HG03108 (cell line): ENCODE measurements around the gene ANKRD33.
"Not testable (repeated sequence)": the region's sequence is repeated elsewhere in the genome, so short reads cannot be mapped to it uniquely, and the experiment has no call there.

Experiments
- ATAC-seq: cut with Tn5 transposase; IDR thresholded peaks from one replicate; pipeline ENCODE4 v1.9.1; 2021; ENCODE audit warnings: moderate library complexity; ENCODE audit not compliant: unreplicated experiment

Gene ANKRD33

DNA sequence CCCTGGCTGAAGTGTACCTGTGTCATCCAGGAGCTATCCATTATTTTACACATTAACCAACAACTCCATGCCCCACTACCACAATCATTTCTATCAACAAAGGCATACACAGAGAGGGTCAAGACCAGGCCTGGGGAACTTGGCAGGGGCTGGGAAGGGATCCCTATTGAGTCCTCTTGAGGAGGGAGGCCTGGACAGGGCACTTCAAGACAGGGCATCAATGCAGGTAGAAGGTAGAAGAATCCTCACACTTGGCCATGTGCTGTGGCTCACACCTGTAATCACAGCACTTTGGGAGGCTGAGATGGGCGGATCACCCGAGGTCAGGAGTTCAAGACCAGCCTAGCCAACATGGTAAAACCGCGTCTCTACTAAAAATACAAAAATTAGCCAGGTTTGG is 13.4 kb upstream of the ANKRD33 start:
- ATAC-seq: no peak

DNA sequence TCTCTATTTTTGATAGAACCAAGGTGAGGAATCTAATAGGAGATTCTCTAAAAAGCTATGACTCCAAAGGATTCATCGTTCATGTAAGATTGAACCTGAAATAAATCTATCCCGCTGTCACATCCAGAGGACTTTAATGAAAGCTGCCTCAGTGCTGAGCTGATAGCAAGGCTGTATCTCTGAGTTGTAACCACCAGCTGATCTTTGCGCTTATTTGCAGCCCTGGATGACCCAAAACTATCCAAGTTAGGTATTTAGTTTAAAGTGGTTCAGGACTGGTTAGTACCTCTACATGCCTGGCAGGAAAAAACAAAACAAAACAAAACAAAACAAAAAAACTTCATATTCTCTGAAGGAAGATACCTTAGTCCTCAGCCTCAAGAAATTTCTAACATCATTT is 8.8 kb upstream of the ANKRD33 start:
- ATAC-seq: no peak

DNA sequence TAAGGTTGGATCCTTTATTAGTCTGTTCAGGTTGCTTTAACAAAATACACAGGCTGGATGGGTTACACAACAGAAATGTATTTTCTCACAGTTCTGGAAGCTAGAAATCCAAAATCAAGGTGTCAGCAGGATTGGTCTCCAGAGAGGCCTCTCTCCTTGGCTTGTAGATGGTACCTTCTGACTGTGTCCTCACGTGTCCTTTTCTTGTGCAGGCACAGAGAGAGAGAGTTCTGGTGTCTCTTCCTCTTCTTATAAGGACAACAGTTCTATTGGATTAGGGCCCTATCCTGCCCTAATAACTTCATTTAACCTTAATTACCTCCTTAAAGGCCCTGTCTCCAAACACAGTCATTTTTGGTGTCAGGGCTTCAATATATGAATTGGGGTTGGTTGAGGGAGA is 4.6 kb upstream of the ANKRD33 start:
- no peak for ATAC-seq

DNA sequence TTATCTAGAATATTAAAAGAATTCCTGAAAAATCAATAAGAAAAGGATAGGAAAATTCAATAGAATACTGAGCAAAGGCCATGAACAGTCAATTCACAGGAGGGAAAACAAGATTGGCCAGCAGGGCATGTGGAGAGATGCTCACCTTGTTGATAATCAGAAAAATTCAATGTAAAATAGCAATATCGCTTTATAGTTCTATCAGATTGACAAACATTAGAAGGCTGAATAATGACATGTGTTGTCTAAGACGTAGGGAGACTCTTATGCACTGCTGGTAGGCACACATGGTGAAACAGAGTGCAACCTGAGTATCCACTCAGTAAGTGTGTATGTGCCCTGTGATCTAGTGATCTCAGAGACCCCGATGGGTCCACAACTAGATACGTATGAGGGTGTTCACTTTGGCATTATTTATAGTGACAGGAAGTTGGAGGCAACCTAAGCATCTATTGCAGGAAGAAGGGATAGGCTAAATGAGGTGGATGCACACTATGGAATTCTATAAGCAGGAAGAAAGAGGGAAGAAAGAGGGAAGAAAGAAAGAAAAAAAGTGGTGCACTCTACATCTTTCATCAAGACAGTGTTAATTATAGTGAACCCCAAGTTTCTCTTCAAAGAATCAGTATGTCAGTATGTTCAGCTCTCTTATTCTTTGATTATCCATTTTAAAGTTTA is 3.8 kb upstream of the ANKRD33 start:
- no peak for ATAC-seq

DNA sequence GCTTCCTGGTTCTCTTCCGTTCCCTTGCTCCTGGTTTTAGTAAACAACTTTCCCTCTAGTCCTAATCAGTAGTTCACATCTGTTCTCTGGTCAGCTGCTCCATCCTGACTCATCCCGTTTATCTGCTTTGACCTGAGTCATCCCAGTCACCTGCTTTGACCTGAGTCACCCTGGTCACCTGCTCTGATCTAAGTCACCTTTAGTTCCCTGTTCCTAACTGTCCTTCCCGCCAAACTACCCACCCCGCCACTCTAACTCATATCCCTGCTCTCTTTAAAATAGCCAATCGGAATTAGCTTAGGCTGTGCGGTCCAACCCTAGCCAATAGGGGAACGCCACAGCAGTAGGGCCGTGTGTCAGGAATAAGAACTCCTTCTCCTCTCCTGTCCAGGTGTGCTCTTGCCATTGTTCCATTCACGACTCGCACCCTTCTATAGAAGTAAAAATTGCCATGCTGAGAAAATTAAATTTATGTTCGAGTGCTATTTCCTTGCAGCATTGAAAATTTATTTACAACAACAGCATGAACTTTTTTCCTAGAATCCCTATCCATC is 3.1 kb upstream of the ANKRD33 start:
- no peak for ATAC-seq

DNA sequence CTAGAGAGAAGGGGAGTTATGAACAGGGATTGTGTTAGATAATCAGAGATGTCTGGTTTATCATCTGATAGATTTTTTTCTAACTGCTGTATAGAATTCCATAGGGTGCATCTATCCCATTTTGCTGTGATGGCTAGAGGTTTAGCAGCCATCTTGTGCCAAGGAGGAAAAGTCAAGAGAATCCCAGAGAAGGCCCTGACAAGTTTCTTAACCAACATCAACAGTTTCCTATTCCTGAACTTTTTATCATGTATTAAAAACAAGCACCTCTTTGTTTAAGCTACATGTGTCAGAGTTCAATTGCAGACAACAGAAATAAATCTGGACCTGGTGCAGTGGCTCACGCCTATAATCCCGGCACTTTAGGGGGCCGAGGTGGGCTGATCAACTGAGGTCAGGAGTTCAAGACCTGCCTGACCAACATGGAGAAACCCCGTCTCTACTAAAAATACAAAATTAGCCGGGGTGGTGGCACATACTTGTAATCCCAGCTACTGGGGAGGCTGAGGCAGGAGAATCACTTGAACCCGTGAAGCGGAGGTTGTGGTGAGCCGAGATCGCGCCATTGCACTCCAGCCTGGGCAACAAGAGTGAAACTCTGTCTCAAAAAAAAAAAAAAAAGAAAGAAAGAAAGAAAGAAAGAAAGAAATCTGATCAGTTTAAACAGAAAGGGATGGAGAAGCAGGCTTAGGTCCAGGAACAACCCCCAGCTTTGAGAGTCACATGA is 2.4 kb upstream of the ANKRD33 start:
- not testable (repeated sequence) for ATAC-seq

DNA sequence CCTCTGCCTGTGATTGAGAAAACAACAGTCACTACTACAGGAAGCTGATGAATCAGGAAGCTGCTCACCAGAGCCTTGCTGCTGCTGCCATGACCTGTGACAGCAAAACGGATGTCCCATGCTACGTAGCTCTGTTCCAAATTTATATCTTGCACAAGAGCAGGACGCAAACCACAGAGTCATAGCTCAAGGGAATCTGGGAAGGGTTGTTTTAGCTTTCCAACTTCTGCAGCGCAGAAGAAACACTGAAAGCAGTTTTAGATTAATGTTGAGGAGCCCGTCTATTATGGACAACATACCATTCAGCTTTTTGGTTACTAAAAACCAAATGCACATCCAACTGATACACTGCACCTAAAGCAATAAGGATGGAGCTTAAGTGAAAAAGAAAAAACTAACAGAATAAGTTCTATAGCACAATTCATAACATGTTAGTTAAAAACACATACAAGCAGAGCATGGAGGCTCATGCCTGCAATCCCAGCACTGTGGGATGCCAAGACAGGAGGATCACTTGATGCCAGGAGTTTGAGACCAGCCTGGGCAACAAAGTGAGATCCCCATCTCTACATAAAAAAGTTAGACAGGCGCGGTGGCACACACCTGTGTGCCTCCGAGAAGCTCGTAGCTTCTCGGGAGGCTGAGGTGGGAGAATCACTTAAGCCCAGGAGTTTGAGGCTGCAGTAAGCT is 1.7 kb upstream of the ANKRD33 start:
- no peak for ATAC-seq

DNA sequence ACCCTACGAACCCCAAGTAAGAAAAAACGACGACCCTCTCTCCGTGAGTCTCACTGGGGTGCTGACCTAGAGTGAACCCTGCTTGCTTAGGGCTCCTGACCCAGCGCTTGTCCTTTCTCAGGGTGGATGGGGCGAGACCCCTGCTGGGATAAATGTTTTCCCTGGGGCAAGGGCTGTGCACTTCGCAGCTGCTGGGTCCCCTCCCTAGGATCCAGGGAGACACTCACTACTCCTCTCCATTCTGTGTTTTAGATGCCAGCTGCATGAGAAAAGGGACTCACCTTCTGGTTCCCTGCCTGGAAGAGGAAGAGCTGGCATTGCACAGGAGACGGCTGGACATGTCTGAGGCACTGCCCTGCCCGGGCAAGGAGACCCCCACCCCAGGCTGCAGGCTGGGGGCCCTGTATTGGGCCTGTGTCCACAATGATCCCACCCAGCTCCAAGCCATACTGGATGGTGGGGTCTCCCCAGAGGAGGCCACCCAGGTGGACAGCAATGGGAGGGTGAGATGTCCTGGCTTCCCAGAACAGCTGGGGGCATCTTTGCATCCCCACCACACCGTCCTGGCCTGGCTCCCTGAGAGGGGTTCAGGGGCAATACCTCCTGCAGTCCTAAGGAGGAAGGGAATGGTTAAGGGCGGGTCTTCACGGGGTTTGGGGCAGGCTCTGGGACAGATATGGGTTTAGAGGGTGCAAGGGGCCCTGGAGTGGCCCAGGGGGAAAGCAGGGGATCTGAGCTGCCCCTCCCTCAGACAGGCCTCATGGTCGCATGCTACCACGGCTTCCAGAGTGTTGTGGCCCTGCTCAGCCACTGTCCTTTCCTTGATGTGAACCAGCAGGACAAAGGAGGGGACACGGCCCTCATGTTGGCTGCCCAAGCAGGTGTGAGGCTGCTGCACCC is 663 bp downstream of the ANKRD33 start:
- ATAC-seq: no peak

DNA sequence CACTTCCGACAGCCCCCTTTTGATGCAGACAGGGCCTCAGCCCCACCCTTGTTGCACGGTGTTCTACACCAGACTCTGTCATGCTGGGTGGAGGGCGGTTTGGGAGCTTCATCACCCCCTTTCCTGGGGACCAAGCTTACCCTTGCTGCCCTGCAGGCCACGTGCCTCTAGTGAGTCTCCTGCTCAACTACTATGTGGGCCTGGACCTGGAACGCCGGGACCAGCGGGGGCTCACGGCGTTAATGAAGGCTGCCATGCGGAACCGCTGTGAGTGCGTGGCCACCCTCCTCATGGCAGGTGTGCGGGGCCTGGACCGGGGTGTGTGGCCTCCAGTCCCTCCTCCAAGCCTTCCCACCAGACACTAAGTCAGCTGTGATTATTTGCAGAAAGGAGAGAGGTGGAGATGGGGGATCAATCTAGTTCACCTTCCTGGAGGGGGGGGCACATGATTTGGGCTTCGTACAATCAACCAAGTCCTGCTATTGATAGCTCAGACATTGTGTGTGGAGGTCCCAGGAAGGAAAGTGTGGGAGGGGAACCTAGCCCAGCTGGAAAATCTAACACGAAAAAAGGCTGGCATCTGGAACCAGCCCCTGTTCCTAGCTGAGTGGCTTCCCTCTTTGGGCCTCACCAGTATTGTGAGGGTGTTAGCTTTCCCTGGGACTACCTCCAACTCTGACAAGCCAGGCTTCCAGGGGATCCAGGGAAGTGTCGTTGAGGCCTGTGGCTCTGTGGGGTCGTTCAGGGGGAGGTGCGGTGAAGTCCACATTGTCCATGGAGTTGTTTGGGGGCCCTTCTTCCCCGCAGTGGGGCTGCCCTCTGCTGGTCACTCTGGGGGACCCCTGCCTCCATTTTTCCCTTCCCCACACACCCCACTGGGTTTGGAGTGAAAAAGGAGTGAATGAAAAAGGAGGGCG is 1.6 kb downstream of the ANKRD33 start:
- ATAC-seq: no peak

DNA sequence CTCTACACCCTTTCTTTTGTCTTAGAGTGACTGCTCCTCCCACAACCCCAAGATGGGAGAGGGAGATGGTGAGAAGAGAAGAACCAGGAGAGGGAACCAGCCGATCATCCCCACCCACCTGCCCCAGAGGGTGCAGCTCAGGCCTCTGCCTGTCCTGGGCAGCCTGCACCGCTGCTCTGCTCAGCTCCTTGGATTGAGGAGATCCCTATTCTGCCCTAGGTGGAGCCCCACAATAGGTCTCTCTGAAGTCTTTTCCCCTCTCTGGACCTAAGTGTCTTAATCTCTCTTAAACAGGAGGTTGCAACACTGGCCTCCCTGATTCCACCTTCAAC is 2.2 kb downstream of the ANKRD33 start:
- ATAC-seq: no peak

DNA sequence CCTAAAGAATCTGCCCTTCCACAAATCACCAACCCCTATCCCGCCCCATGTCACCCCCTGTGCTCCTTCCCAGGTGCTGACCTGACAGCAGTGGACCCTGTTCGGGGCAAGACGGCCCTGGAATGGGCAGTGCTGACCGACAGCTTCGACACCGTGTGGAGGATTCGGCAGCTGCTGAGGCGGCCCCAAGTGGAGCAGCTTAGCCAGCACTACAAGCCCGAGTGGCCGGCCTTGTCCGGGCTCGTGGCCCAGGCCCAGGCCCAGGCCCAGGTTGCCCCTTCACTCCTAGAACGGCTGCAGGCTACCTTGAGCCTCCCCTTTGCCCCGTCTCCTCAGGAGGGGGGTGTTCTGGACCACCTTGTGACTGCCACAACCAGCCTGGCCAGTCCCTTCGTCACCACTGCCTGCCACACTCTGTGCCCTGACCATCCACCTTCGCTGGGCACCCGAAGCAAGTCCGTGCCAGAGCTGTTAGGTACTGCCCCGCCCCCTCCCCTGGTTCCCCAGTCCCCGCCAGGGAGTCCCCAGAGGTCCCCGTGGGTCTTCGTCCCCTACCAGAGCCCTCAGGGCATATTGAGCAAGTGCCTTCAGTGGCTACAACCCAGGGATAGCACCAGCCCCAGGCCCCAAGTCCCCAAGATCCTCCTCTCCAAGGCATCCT is 2.7 kb downstream of the ANKRD33 start:
- ATAC-seq: no peak

DNA sequence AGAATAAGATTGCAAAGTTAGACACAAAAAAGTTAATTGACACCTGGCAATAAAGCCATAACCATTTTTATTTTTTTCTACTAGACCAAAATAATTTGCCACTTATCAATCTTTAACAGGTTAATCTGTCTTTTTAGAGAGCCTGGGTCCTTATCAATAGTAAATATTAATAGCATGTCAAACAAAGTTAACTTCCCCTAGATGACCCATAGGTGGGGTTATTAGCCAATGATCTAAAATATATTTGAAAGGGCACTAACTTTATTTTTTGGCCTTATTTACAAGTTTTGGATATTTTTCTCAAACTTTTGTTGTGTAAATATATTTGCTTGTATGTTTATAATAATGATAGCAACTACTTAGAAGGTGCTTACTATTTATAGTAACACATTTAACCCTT is 3.9 kb downstream of the ANKRD33 start:
- ATAC-seq: no peak

DNA sequence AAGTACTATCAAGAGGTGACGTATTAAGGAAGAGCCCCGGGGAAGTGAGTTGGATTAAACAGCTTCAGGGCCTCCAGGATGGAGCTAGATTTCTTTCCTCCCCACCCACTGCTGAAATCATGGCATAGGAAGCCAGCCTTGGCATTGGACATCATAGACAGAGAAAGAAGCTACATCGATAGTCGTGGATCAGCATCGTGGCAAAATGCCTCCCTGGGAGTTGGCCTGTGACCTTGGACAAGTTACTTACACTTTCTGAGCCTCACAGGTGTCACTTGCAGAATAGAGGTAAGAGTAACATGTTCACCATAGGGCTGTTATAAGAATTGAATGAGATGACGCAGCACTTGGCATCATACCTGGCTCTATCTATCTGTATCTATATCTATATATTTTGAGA is 5.9 kb downstream of the ANKRD33 start:
- no peak for ATAC-seq

DNA sequence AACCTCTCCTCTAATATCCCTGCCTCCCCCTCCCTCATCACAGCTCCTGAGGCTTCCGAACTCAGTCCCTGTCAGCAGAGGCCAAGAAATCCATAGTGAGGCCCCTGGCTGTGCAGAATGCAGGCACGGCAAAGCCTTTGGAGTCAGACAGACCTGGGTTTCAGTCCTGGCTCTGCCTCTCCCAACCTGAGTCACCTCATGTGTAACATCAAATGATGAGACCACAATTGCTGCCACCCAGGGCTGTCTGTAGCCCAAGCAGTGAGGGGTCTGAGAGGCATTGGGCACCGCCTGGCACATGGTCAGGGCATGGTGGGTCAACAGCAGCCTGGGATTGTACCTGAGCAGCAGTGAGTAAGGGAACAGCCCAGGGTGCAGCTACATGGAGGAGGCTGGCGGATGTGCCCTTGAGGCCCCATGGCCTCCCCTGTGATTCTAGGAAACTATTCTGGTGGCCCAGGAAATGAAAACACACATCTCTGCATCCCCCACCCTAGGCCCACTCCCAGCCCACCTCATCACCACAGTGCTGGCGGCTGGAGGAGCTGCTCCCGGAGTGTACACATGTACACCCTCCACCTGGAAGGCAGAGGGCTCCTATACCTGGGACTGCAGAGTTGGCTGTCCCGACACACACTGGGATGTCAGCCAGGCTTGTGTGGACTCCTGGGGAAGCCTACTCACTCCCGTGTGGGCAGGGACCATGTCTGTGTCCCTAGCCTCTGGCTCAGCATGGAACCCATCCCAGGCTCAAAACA is 7.7 kb downstream of the ANKRD33 start:
- no peak for ATAC-seq

DNA sequence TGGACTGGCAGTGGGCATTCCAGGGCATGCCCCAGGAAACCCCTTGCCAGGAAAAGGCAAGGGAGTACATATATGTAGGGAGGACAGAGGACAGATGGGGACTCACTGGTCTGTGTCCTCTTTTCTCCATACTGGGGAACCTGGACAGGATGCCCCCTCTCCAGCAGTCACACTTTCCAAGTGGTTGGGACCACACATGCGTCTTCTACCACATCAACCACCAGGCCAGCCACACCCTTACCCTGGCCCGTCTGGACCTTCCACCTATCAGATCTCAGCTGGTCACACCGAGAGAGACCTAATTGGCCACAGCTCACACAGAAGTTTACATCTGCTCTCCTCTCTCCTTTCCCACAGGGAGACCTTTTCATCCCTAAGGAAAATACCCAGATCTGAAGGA is 8.3 kb downstream of the ANKRD33 start:
- no peak for ATAC-seq

DNA sequence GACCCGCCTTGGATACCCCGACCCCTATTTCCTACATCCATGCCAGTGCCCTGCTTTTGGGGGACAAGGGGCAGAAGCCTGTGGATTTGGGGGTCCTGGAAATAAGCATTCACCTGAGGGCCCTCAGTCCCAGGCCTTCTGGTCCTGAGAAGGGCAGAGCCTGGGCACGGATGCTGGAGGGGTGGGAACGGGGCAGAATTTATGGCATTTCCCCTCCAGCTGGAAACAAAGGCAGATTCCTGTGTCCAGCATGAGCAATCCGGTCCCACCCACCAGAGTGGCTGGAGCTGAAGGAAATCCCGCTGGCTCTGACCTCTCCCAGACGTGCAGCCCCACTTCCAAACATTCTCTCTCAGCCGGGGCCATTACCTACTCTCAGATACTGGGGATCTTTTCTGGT is 9.3 kb downstream of the ANKRD33 start:
- no peak for ATAC-seq

DNA sequence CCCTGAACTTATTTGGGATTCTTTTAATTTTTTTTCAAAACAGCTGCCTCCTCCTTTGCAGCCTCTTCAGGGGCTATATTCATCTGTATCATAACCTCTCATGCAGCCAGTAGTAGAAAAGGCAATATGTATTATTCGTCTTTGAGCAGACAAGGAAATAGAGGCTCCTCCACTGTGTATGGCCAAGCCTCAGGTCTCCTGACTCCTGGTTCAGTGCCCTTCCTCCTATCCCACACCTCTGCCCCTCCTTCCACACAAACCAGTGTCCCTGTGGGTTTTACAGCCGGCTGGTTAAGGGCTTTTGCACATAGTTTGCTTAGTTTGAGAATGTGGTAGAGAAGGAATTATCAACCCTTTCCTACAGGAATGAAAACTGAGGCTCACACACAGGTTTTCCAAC is 10.6 kb downstream of the ANKRD33 start:
- ATAC-seq: no peak

DNA sequence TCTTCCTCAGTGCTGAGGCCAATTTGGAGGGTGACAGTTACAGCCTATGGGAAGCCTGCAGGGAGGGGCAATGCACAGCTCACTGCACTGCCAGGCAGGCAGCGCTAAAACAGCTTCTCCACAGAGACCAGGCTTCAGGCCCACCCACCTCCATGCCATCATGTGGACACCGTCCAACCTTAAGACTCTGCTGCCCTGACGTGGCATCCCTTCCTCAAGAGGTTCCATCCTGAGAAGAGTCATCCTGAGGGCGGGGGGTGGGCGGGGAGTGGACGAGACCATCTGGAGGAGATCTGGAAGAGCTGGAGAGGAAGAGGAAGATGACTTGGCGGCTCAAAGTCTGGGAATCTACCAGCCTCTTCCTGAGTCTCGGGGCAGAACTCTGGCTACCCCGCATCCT is 11.0 kb downstream of the ANKRD33 start:
- ATAC-seq: no peak
